K562 (cell line): ENCODE data around the gene MAP1LC3B2. TPM values are rescaled to one million over a fixed set of nuclear protein-coding genes. Genes with fewer than 3 reads are reported as not detected.

Source experiments
- ATAC-seq: fragments of 200-7000 bp; cut with Tn5 transposase; 3 replicates; pipeline ENCODE4 v1.9.1; 2020; ENCODE audit warnings: moderate library complexity
- BruUV-seq: library from RNA; stranded (reverse); fragments of 400-500 nt; replicated peaks from 2 replicates; lab custom pipeline; 2021; lab: Mats Ljungman, UMichigan
- CTCF ChIA-PET: fragments of 300-600 bp; formaldehyde crosslinking; extraction: SDS; loops from one replicate; lab custom pipeline; 2021; ENCODE audit warnings: low intra/inter-chr PET ratio; lab: Yijun Ruan, JAX
- POLR2A ChIA-PET: fragments of 300-600, 350-650 bp; sonication (Branson Sonifier 250); formaldehyde crosslinking; extraction: SDS; loops from one replicate; lab custom pipeline; 2021; ENCODE audit warnings: antibody characterized with exemption, inconsistent platforms; lab: Yijun Ruan, JAX
- DNase-seq, 4 experiments: peaks; one replicate each; pipeline versions ENCODE4 v3.0.0 to v3.0.0-alpha.2; 2011 to 2018; ENCODE audit warnings: low spot score in 3 of 4, mixed read lengths in 3 of 4; ENCODE audit errors: extremely low read depth in 1 of 4
- FAIRE-seq: peaks from 2 replicates; lab custom pipeline; 2011; peaks lifted over from hg19 to GRCh38; lab: Jason Lieb, UNC
- H2AFZ ChIP-seq: 2 replicates; pipeline ENCODE4 v1.6.0; 2011; ENCODE audit warnings: low read depth, low read length, control low read depth, inconsistent platforms
- H3K27ac ChIP-seq: fragments of 200-600 bp; 3 replicates; pipeline ENCODE4 v1.8.0; 2011; ENCODE audit warnings: low read depth, mild to moderate bottlenecking, control low read depth, inconsistent platforms, low read length, moderate library complexity, mixed read lengths; ENCODE audit errors: extremely low read depth
- H3K27me3 ChIP-seq, 2 experiments: fragments of 300-600 bp in 1 of 2; 2 replicates in 1 of 2; 3 replicates in 1 of 2; pipeline versions ENCODE4 v1.6.0 to v1.8.0; 2011; ENCODE audit warnings: inconsistent platforms in 2 of 2, low read length in 2 of 2, mild to moderate bottlenecking in 1 of 2, mixed read lengths in 1 of 2, moderate library complexity in 1 of 2; ENCODE audit not compliant: control insufficient read depth in 2 of 2, insufficient read depth in 2 of 2
- H3K36me3 ChIP-seq: fragments of 300-600 bp; 3 replicates; pipeline ENCODE4 v1.8.0; 2011; ENCODE audit warnings: mild to moderate bottlenecking, low read length, inconsistent platforms; ENCODE audit not compliant: control insufficient read depth, insufficient read depth
- H3K4me1 ChIP-seq, 2 experiments: fragments of 200-600 bp in 1 of 2; replicated peaks in 1 of 2; 2 replicates in 1 of 2; 3 replicates in 1 of 2; pipeline versions ENCODE4 v1.5.1 to v1.8.0; 2011; ENCODE audit warnings: inconsistent platforms in 2 of 2, low read length in 2 of 2, mild to moderate bottlenecking in 1 of 2, mixed read lengths in 1 of 2, moderate library complexity in 1 of 2; ENCODE audit not compliant: control insufficient read depth in 2 of 2, insufficient read depth in 2 of 2
- H3K4me2 ChIP-seq: 2 replicates; pipeline ENCODE4 v1.6.1; 2011; ENCODE audit warnings: low read length, control low read depth, inconsistent platforms, mixed read lengths; ENCODE audit not compliant: insufficient read depth
- H3K4me3 ChIP-seq: fragments of 200-600 bp; sonication (generic), shearing (Covaris generic); 2 replicates; pipeline ENCODE4 v1.5.1; 2016; ENCODE audit warnings: control low read depth, inconsistent platforms
- H3K79me2 ChIP-seq: fragments of 200-600 bp; 3 replicates; pipeline ENCODE4 v1.8.0; 2011; ENCODE audit warnings: low read length, inconsistent platforms; ENCODE audit not compliant: control insufficient read depth, insufficient read depth
- H3K9ac ChIP-seq, 2 experiments: 2 replicates each; pipeline versions ENCODE4 v1.6.0 to v1.6.1; 2011; ENCODE audit warnings: low read depth in 2 of 2, low read length in 2 of 2, control low read depth in 1 of 2, inconsistent platforms in 1 of 2, mild to moderate bottlenecking in 1 of 2, mixed read lengths in 1 of 2; ENCODE audit not compliant: insufficient read depth in 1 of 2
- H3K9me1 ChIP-seq: one replicate; pipeline ENCODE4 v1.6.0; 2011; ENCODE audit warnings: inconsistent platforms, mild to moderate bottlenecking, low read length, moderate library complexity; ENCODE audit not compliant: control insufficient read depth, insufficient read depth
- H3K9me3 ChIP-seq: replicated peaks from 2 replicates; pipeline ENCODE4 v1.5.1; 2011; ENCODE audit warnings: low read depth, low read length, inconsistent platforms; ENCODE audit not compliant: control insufficient read depth, insufficient read depth
- H4K20me1 ChIP-seq: replicated peaks from 2 replicates; pipeline ENCODE4 v1.6.1; 2011; ENCODE audit warnings: low read length, inconsistent platforms, mixed read lengths; ENCODE audit not compliant: control insufficient read depth, insufficient read depth
- ATF7 ChIP-seq: fragments of 450-650 bp; IDR thresholded peaks from 2 replicates; pipeline ENCODE4 v1.7.1; 2014; ENCODE audit warnings: mild to moderate bottlenecking, moderate library complexity
- ELF4 ChIP-seq: fragments of 450-650 bp; formaldehyde crosslinking; IDR thresholded peaks from 2 replicates; pipeline ENCODE4 v1.4.0; 2022; ENCODE audit warnings: missing genetic modification characterization
- FOXK2 ChIP-seq, 2 experiments: fragments of 450-650 bp; IDR thresholded peaks in 1 of 2; conservative IDR thresholded peaks in 1 of 2; 2 replicates each; pipeline ENCODE4 v1.6.1; 2016; ENCODE audit warnings: low read depth in 2 of 2, mild to moderate bottlenecking in 1 of 2
- GABPB2 ChIP-seq: fragments of 250-450 bp; sonication (Bioruptor Pico); conservative IDR thresholded peaks from 2 replicates; pipeline ENCODE4 v1.5.1; 2021; ENCODE audit warnings: mild to moderate bottlenecking
- JUND ChIP-seq, 2 experiments: IDR thresholded peaks; 2 replicates in 1 of 2; 3 replicates in 1 of 2; pipeline ENCODE4 v1.6.1; 2011; ENCODE audit warnings: borderline replicate concordance in 2 of 2, low read depth in 2 of 2, low read length in 2 of 2, improper control_type of control experiment in 1 of 2, missing biosample characterization in 1 of 2, missing genetic modification characterization in 1 of 2, missing genetic modification reagents in 1 of 2
- POLR2G ChIP-seq: fragments of 200-400 bp; formaldehyde crosslinking; IDR thresholded peaks from 2 replicates; pipeline ENCODE4 v1.6.1; 2017; ENCODE audit warnings: low read depth, mild to moderate bottlenecking, antibody characterized with exemption, low read length, moderate library complexity
- SIX5 ChIP-seq, 2 experiments: IDR thresholded peaks; 2 replicates each; pipeline ENCODE4 v1.6.1; 2011; ENCODE audit warnings: low read length in 2 of 2, borderline replicate concordance in 1 of 2, low read depth in 1 of 2, mild to moderate bottlenecking in 1 of 2, moderate library complexity in 1 of 2; ENCODE audit not compliant: insufficient read depth in 1 of 2
- SMC3 ChIP-seq: conservative IDR thresholded peaks from 2 replicates; pipeline ENCODE4 v1.6.1; 2011; ENCODE audit warnings: low read depth, low read length, improper control_type of control experiment; ENCODE audit not compliant: insufficient read depth
- TOE1 ChIP-seq, 2 experiments: fragments of 450-650 bp in 1 of 2; sonication (generic) in 1 of 2; formaldehyde crosslinking in 1 of 2; IDR thresholded peaks; 2 replicates each; pipeline versions ENCODE4 v1.7.1 to v1.8.0; 2016 to 2022; ENCODE audit warnings: borderline replicate concordance in 2 of 2, mild to moderate bottlenecking in 2 of 2, antibody characterized with exemption in 1 of 2, inconsistent platforms in 1 of 2, low read depth in 1 of 2, missing genetic modification reagents in 1 of 2, moderate library complexity in 1 of 2
- ZNF23 ChIP-seq: fragments of 250-450 bp; sonication (Bioruptor Pico); IDR thresholded peaks from 2 replicates; pipeline ENCODE4 v1.4.0; 2020; ENCODE audit warnings: mild to moderate bottlenecking
- ZNF764 ChIP-seq: fragments of 250-450 bp; sonication (Bioruptor Pico); IDR thresholded peaks from 2 replicates; pipeline ENCODE4 v1.4.0; 2020; ENCODE audit warnings: low read depth, mild to moderate bottlenecking, moderate library complexity
- WGBS: fragments of 100-300 bp; shearing (Covaris generic); methylation state at CpG from one replicate; pipeline ENCODE4 v1.1.6; 2016; ENCODE audit warnings: low coverage, mixed read lengths; ENCODE audit not compliant: insufficient coverage; ENCODE audit errors: missing lambda C conversion rate; 5-methylcytosine and 5-hydroxymethylcytosine counted together
- in situ Hi-C: fragments of 300-500 bp; cut with MboI; formaldehyde crosslinking; loops from 4 replicates; pipeline ENCODE4 v1.15.0; 2018; ENCODE audit warnings: inconsistent platforms, mixed read lengths
- intact Hi-C: fragments of 100-400 bp; cut with micrococcal nuclease; formaldehyde crosslinking; loops from 2 replicates; pipeline ENCODE4 v1.14.2; 2022
- polyA plus RNA-seq, 8 experiments: library from polyadenylated mRNA; depleted of rRNA in 4 of 8; stranded (reverse) in 5 of 8; unstranded in 3 of 8; fragments of >200 nt; fragmentation: Nextera tagmentation in 2 of 8; fragmentation: Illumina TruSeq in 1 of 8; extraction: Ambion mirVana in 2 of 8; extraction: Trizol in 1 of 8; gene quantifications; 2 replicates each; pipeline versions ENCODE4 v1.2.1 to v1.2.3, GENCODE V29; 2011 to 2014; ENCODE audit warnings: inconsistent platforms in 1 of 8, missing spikeins in 1 of 8
- total RNA-seq, 7 experiments: library from RNA; depleted of rRNA in 6 of 7; stranded (reverse); fragments of >200 nt in 6 of 7; fragmentation: Illumina TruSeq in 2 of 7; extraction: Trizol in 2 of 7; gene quantifications; 2 replicates each; pipeline versions ENCODE4 v1.2.1 to v1.2.3, GENCODE V29; 2011 to 2021; ENCODE audit warnings: low replicate concordance in 1 of 7
- TF ChIP-seq, protein P1 (sequence below): fragments of 450-650 bp; formaldehyde crosslinking; IDR thresholded peaks from 2 replicates; pipeline ENCODE4 v1.4.0; 2020; ENCODE audit warnings: mild to moderate bottlenecking, moderate library complexity
- TF ChIP-seq, protein P2 (sequence below), 3 experiments: IDR thresholded peaks in 2 of 3; conservative IDR thresholded peaks in 1 of 3; 2 replicates each; pipeline ENCODE4 v1.5.1; 2011 to 2012; ENCODE audit warnings: low read length in 3 of 3, mild to moderate bottlenecking in 3 of 3, control low read depth in 2 of 3, improper control_type of control experiment in 1 of 3, inconsistent platforms in 1 of 3, low read depth in 1 of 3, mixed read lengths in 1 of 3, moderate library complexity in 1 of 3; ENCODE audit not compliant: insufficient read depth in 2 of 3
- TF ChIP-seq, protein P3 (sequence below): fragments of 250-450 bp; sonication (Bioruptor Pico); IDR thresholded peaks from 2 replicates; pipeline ENCODE4 v1.4.0; 2020; ENCODE audit warnings: mild to moderate bottlenecking, moderate library complexity

MAP1LC3B2 gene
- total and polyA plus RNA-seq, 9 of the 15 experiments (the other 6 are each of a cell fraction or from before 2014, with no cell fraction given) = 0.53 to 2.8 (median 0.76) TPM; not detected in 2

DNA sequence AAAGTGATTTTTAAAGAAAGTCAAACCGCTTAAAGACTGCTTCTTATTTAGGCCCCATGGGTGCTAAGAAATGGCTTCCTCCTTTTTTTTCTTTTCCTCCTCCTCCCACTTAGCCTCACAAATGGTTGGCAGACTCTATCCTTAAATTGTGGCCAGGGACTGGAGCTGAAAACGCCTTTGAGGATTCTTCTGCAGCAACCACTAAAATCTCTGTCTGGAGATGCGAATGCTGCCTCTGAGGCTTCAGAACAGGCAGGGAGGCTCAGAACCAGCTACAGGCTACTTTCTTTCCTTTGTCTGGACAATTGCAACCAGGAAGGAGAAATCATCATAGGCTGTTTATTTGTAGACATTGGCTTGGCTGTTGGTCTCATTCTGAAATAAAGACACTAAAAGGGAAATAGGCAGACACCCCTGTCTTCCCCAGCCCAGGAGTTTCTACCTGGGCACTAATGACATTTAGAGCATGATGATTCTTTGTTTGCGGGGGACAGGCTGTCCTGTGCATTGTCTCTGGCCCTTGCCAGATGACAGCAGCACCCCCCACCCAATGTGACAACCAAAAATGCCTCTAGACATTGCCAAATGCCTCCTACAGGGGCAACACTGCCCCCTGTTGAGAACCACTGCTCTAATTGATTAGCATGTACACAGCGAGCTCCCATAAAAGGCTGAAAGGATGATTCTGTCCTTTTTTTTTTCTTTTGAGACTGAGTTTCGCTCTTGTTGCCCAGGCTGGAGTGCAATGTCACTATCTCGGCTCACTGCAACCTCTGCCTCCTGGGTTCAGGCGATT is 50.3 kb downstream of the MAP1LC3B2 start:
- no peaks in the 10 kb centered on the region for H3K27me3 ChIP-seq
- DNase-seq = peak; percentile 37 to 79 (median 50)
- WGBS = 52% methylated on average over 8 of the region's 8 CpGs
- BruUV-seq = no TSS peak
- H3K4me3 ChIP-seq = no peak overlapping the region
- H2AFZ ChIP-seq = no peak overlapping the region; the same call in 1 of the 2 replicates
- ATAC-seq = peak; percentile 82
- no peaks in the 10 kb centered on the region for H3K9me3 ChIP-seq
- no peaks in the 10 kb centered on the region for H4K20me1 ChIP-seq
- no peaks in the 10 kb centered on the region for H3K36me3 ChIP-seq
- H3K4me2 ChIP-seq = no peak overlapping the region
- FAIRE-seq = peak; percentile 35
- no peaks in the 10 kb centered on the region for H3K79me2 ChIP-seq
- in situ Hi-C loops (no loop called here), intact Hi-C loops (no loop called here)
- H3K9me1 ChIP-seq = no peaks in the 10 kb centered on the region
- ChIA-PET POLR2A (interaction anchor here (0.6 to 0.8 kb wide), 5 partner anchors 50 to 362 kb away, joined by 3 to 4 read pairs (median 3); partner anchors contain the start of gene MAP1LC3B2), CTCF (no interaction called here)
- H3K9ac ChIP-seq = no peak overlapping the region
- no peak overlapping the region for H3K27ac ChIP-seq
- peaks cover 4 to 16% of the 10 kb centered on the region in 2 experiments; a peak in 4 of 5 replicates for H3K4me1 ChIP-seq
- TF ChIP-seq ZNF764 (CRISPR knock-in tag) (peak; percentile 89), ZNF23 (CRISPR knock-in tag) (no peak), FOXK2 (conservative IDR thresholded peaks at IDR 0.05 in 1 of 2, IDR thresholded peaks at IDR 0.05 in 1 of 2; ENCODE audit: low read depth in 2 of 2) (peak in 1 of 2 experiments; percentile 39; a peak in 1 of 4 replicates), SMC3 (peak; percentile 37; the same call in 1 of the 2 replicates), TOE1 (IDR thresholded peaks at IDR 0.05; ENCODE audit: borderline replicate concordance) (peak; percentile 16; the same call in 1 of the 2 replicates), TOE1 (CRISPR knock-in tag; IDR thresholded peaks at IDR 0.05; ENCODE audit: borderline replicate concordance, low read depth) (no peak), ATF7 (0 out of 2 replicates have a peak, but pooled peaks have one; percentile 21), SIX5 (IDR thresholded peaks at IDR 0.05; ENCODE audit: borderline replicate concordance in 1 of 2, insufficient read depth in 1 of 2, low read depth in 1 of 2, low read length in 2 of 2) (no peak), POLR2G (no peak), ELF4 (no peak), JUND (IDR thresholded peaks at IDR 0.05; ENCODE audit: borderline replicate concordance, low read depth, low read length) (0 out of 2 replicates have a peak, but pooled peaks have one; percentile 14), JUND (tag; IDR thresholded peaks at IDR 0.05; ENCODE audit: borderline replicate concordance, low read depth, low read length) (no peak), GABPB2 (CRISPR knock-in tag) (no peak)
- TF ChIP-seq, protein P1, sequence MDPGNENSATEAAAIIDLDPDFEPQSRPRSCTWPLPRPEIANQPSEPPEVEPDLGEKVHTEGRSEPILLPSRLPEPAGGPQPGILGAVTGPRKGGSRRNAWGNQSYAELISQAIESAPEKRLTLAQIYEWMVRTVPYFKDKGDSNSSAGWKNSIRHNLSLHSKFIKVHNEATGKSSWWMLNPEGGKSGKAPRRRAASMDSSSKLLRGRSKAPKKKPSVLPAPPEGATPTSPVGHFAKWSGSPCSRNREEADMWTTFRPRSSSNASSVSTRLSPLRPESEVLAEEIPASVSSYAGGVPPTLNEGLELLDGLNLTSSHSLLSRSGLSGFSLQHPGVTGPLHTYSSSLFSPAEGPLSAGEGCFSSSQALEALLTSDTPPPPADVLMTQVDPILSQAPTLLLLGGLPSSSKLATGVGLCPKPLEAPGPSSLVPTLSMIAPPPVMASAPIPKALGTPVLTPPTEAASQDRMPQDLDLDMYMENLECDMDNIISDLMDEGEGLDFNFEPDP (CRISPR knock-in tag) = no peak
- TF ChIP-seq, protein P2, sequence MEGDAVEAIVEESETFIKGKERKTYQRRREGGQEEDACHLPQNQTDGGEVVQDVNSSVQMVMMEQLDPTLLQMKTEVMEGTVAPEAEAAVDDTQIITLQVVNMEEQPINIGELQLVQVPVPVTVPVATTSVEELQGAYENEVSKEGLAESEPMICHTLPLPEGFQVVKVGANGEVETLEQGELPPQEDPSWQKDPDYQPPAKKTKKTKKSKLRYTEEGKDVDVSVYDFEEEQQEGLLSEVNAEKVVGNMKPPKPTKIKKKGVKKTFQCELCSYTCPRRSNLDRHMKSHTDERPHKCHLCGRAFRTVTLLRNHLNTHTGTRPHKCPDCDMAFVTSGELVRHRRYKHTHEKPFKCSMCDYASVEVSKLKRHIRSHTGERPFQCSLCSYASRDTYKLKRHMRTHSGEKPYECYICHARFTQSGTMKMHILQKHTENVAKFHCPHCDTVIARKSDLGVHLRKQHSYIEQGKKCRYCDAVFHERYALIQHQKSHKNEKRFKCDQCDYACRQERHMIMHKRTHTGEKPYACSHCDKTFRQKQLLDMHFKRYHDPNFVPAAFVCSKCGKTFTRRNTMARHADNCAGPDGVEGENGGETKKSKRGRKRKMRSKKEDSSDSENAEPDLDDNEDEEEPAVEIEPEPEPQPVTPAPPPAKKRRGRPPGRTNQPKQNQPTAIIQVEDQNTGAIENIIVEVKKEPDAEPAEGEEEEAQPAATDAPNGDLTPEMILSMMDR (IDR thresholded peaks at IDR 0.05 in 2 of 3, conservative IDR thresholded peaks at IDR 0.05 in 1 of 3; ENCODE audit: insufficient read depth in 2 of 3, low read depth in 1 of 3, low read length in 3 of 3) = peak; percentile 64 to 69 (median 67)
- TF ChIP-seq, protein P3, sequence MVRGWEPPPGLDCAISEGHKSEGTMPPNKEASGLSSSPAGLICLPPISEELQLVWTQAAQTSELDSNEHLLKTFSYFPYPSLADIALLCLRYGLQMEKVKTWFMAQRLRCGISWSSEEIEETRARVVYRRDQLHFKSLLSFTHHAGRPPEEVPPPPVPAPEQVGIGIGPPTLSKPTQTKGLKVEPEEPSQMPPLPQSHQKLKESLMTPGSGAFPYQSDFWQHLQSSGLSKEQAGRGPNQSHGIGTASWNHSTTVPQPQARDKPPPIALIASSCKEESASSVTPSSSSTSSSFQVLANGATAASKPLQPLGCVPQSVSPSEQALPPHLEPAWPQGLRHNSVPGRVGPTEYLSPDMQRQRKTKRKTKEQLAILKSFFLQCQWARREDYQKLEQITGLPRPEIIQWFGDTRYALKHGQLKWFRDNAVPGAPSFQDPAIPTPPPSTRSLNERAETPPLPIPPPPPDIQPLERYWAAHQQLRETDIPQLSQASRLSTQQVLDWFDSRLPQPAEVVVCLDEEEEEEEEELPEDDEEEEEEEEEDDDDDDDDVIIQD (CRISPR knock-in tag) = no peak
